Aorta (tissue), 5 donors: Measurements from ENCODE around the gene PKNOX2. TPM values are rescaled to one million over a fixed set of nuclear protein-coding genes. Genes with fewer than 3 reads are reported as not detected.
A peak's percentile ranks its signal among the peaks of the same experiment; 100 is the strongest.

Experiments
- ATAC-seq: fragments of 200-7000 bp; cut with Tn5 transposase; one replicate; pipeline ENCODE4 v1.9.1; 2022; ENCODE audit warnings: moderate library complexity; ENCODE audit not compliant: low FRiP score
- DNase-seq, 2 donors: peaks; one replicate each; pipeline ENCODE4 v3.0.0-alpha.2; 2020
- H3K27ac ChIP-seq, 2 donors: one replicate each; pipeline ENCODE4 v1.5.1; 2013; ENCODE audit warnings: low read length in 2 of 2, mild to moderate bottlenecking in 2 of 2, moderate library complexity in 2 of 2, control low read depth in 1 of 2, inconsistent platforms in 1 of 2, low read depth in 1 of 2
- H3K27me3 ChIP-seq, 2 donors: one replicate each; pipeline ENCODE4 v1.6.1; 2013; ENCODE audit warnings: control low read depth in 1 of 2, low read length in 1 of 2, mild to moderate bottlenecking in 1 of 2, moderate library complexity in 1 of 2; ENCODE audit not compliant: insufficient read depth in 2 of 2, control insufficient read depth in 1 of 2
- H3K36me3 ChIP-seq, 2 donors: one replicate each; pipeline ENCODE4 v1.6.1; 2013; ENCODE audit warnings: control low read depth in 1 of 2, low read length in 1 of 2, mild to moderate bottlenecking in 1 of 2; ENCODE audit not compliant: insufficient read depth in 2 of 2, control insufficient read depth in 1 of 2
- H3K4me1 ChIP-seq, 2 donors: one replicate each; pipeline ENCODE4 v1.6.1; 2013; ENCODE audit warnings: low read length in 2 of 2, control low read depth in 1 of 2, mild to moderate bottlenecking in 1 of 2, moderate library complexity in 1 of 2; ENCODE audit not compliant: insufficient read depth in 2 of 2, control insufficient read depth in 1 of 2
- H3K4me3 ChIP-seq, 2 donors: one replicate each; pipeline ENCODE4 v1.5.1; 2013; ENCODE audit warnings: low read length in 2 of 2, control low read depth in 1 of 2, mild to moderate bottlenecking in 1 of 2
- H3K9me3 ChIP-seq: one replicate; pipeline ENCODE4 v1.6.1; 2013; ENCODE audit warnings: mild to moderate bottlenecking, low read length; ENCODE audit not compliant: control insufficient read depth
- WGBS, 2 donors: extraction: QIAGEN DNeasy Blood & Tissue Kit; methylation state at CpG; one replicate each; pipeline ENCODE4 v1.1.7; 2013; 5-methylcytosine and 5-hydroxymethylcytosine counted together
- intact Hi-C, 2 donors: fragments of 100-400 bp; cut with DNase I; formaldehyde crosslinking; loops; one replicate each; pipeline versions ENCODE4 v1.14.2 to v1.15.0; 2022
- polyA plus RNA-seq, 2 donors: library from polyadenylated mRNA; stranded (reverse); fragments of 200-250 nt; gene quantifications; one replicate each; pipeline ENCODE4 v1.2.3, GENCODE V29; 2013
- total RNA-seq, 2 donors: library from RNA; stranded (reverse); fragmentation: NEBNext Ultra II Directional; extraction: Animal tissue kit (Norgen Biotek cat#: 25700); gene quantifications; one replicate each; pipeline ENCODE4 v1.2.1, GENCODE V29; 2021
- donor health status: healthy with polysubstance abuse.
- donor health status: Bipolar disorder and iron deficiency.
- donor health status: DM: no; HTN: no; CAD: no.
- donor health status: DM: no; HTN: no; CAD: no.
- donor health status: DM: yes; HTN: yes; CAD: no.

PKNOX2 gene
- total and polyA plus RNA-seq, 4 donors, result 1.8 to 19.8 (median 5.8) TPM

- WGBS, 2 donors, result 58 to 63% methylated on average over 6 of the region's 6 CpGs
- no peak overlapping the region for H3K4me3 ChIP-seq
- ATAC-seq (no peak), DNase-seq (no peak)
- no peaks in the 10 kb centered on the region for H3K27me3 ChIP-seq
- H3K4me1 ChIP-seq, result no peaks in the 10 kb centered on the region
- intact Hi-C loops, result no loop called here
- no peaks in the 10 kb centered on the region for H3K36me3 ChIP-seq
- H3K9me3 ChIP-seq, result peaks cover 1% of the 10 kb centered on the region
- no peak overlapping the region for H3K27ac ChIP-seq
Observed at GRCh38 chr11:125180413-125181305, 16.1 kb downstream of the PKNOX2 start.

DNA sequence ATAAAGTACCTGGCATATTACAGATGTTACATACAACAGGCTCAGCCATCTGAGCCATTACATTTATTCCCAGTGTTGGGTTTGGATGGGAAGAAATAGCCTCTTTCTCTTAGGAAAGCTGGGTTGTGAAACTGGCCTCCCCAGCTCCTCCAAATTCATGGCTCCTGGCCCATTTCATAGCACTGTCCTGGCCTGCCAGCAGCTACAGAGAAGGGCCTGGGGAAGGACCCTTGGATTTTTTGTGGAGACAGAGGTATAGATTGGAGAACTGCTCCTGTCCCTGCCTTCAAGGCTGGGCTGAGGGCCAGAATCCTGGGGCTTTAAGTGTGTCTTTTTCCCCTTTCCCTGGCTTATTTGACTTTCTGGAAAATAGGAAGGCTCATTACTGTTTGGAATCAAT lies 18.0 kb downstream of the PKNOX2 start:
- Histone ChIP-seq H3K4me1 (no peaks in the 10 kb centered on the region), H3K4me3 (no peak overlapping the region), H3K36me3 (no peaks in the 10 kb centered on the region), H3K27ac (no peak overlapping the region), H3K9me3 (peaks cover 3% of the 10 kb centered on the region), H3K27me3 (no peaks in the 10 kb centered on the region)
- DNase-seq (peak in 1 of 2 donors; percentile 58), ATAC-seq (peak; percentile 63)
- intact Hi-C loops, result no loop called here

- ATAC-seq, result no peak
- intact Hi-C loops, result no loop called here
- WGBS, 2 donors, result 94 to 100% methylated on average over 1 of the region's 1 CpG
- Histone ChIP-seq H3K9me3 (peaks cover 3% of the 10 kb centered on the region), H3K36me3 (no peaks in the 10 kb centered on the region), H3K27ac (no peak overlapping the region), H3K4me3 (no peak overlapping the region), H3K4me1 (no peaks in the 10 kb centered on the region), H3K27me3 (no peaks in the 10 kb centered on the region)
- no peak for DNase-seq
Observed at GRCh38 chr11:125183641-125184040, 19.1 kb downstream of the PKNOX2 start.

- H3K27ac ChIP-seq, result no peak overlapping the region
- H3K27me3 ChIP-seq, result no peaks in the 10 kb centered on the region
- H3K4me1 ChIP-seq, result no peaks in the 10 kb centered on the region
- H3K9me3 ChIP-seq, result peaks cover 3% of the 10 kb centered on the region
- no peak overlapping the region for H3K4me3 ChIP-seq
- H3K36me3 ChIP-seq, result no peaks in the 10 kb centered on the region
- DNase-seq (no peak), ATAC-seq (no peak)
- intact Hi-C loops, result no loop called here
Observed at GRCh38 chr11:125188021-125188420, 23.5 kb downstream of the PKNOX2 start.

DNA sequence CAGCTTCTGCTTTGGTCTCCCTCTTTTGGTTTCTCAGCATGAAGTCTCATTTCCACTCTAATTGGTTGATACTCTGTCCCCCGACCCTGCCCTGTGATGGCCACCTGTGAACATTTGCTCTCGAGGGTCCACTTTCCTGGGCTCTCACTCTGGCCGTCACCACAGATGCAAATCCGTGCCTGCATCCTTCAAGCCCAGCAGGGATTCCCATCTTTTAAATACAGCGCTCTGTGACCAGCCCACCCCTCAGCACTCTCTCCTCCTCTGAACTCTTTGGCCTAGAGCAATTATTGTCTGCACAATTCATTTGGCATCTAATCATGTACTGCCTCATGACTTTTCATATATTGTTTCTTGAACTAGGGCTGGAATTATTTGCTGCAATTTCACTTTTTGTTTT lies 26.0 kb downstream of the PKNOX2 start:
- intact Hi-C loops, result no loop called here
- peak in 1 of 2 donors; percentile 39 for DNase-seq
- 94 to 96% methylated on average over 5 of the region's 5 CpGs for WGBS, 2 donors
- H3K27ac ChIP-seq, result no peak overlapping the region
- H3K27me3 ChIP-seq, result no peaks in the 10 kb centered on the region
- ATAC-seq, result no peak
- no peaks in the 10 kb centered on the region for H3K4me1 ChIP-seq
- H3K9me3 ChIP-seq, result peaks cover 1% of the 10 kb centered on the region
- no peak overlapping the region for H3K4me3 ChIP-seq
- H3K36me3 ChIP-seq, result no peaks in the 10 kb centered on the region

DNA sequence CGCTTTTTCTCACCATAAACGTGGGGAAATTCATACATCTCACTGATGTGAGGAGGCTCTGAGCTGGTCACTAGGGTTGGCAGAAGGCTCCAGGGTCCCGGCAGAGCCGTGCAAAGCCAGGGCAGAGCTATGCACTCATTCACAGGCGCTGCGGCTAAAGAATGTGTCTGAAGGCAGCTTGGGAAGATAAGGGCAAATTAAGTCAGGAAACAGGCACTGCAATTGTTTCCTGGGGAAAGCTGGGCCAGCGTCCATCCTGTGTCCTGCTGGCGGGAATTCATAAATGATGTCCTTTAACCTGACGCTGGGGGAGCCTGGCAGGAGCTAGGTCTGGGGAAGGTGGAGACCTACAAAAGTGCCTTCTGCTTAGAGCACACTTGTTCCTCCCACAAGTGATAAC lies 27.6 kb downstream of the PKNOX2 start:
- ATAC-seq (no peak), DNase-seq (peak in 1 of 2 donors; percentile 63)
- intact Hi-C loops, result no loop called here
- Histone ChIP-seq H3K36me3 (no peaks in the 10 kb centered on the region), H3K27ac (no peak overlapping the region), H3K4me3 (no peak overlapping the region), H3K9me3 (no peaks in the 10 kb centered on the region), H3K27me3 (no peaks in the 10 kb centered on the region), H3K4me1 (no peaks in the 10 kb centered on the region)
- WGBS, 2 donors, result 1 to 6% methylated on average over 9 of the region's 9 CpGs

DNA sequence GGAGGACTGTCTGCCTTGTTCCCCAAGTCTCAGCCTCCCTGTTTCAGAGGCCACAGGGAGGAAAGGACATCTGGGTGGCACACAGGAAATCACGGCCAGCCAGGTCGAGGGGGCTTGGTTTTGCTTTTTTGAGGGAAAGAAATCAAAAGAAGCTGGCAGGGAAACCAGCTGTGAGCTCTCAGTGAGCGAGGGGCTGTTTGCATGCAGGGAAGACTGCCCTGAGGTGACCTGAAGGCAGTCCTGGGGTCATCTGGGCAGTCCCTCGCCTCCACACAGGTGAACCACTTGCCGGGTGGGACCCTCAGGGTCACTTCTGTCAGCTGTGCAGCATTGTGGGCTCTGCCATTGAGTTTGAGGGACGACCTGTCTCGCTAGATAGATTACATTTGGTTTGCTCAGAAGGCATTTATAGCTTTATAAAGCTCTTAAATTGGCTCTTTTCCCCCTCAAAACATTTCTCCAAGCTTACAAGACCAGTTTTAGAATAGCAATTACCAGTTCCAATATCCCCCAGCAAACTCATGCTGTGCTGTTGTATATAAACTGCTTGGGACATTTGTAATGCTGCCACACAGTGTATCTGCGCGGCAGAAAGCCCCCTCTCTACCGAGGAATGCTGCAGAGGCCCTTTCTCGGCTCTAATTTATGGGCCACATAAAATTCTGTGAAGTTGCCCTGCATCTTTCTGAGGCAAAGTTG lies 28.3 kb downstream of the PKNOX2 start:
- peak in 1 of 2 donors; percentile 52 for DNase-seq
- no peaks in the 10 kb centered on the region for H3K27me3 ChIP-seq
- no peak for ATAC-seq
- 74 to 80% methylated on average over 11 of the region's 11 CpGs for WGBS, 2 donors
- H3K27ac ChIP-seq, result no peak overlapping the region
- no peaks in the 10 kb centered on the region for H3K4me1 ChIP-seq
- no peaks in the 10 kb centered on the region for H3K9me3 ChIP-seq
- intact Hi-C loops, result no loop called here
- no peak overlapping the region for H3K4me3 ChIP-seq
- H3K36me3 ChIP-seq, result no peaks in the 10 kb centered on the region

- ATAC-seq (no peak), DNase-seq (no peak)
- Histone ChIP-seq H3K4me3 (no peak overlapping the region), H3K4me1 (no peaks in the 10 kb centered on the region), H3K9me3 (no peaks in the 10 kb centered on the region), H3K36me3 (no peaks in the 10 kb centered on the region), H3K27ac (no peak overlapping the region), H3K27me3 (no peaks in the 10 kb centered on the region)
- WGBS, 2 donors, result 94 to 95% methylated on average over 4 of the region's 4 CpGs
- intact Hi-C loops, result no loop called here
Observed at GRCh38 chr11:125193416-125193726, 28.8 kb downstream of the PKNOX2 start.

DNA sequence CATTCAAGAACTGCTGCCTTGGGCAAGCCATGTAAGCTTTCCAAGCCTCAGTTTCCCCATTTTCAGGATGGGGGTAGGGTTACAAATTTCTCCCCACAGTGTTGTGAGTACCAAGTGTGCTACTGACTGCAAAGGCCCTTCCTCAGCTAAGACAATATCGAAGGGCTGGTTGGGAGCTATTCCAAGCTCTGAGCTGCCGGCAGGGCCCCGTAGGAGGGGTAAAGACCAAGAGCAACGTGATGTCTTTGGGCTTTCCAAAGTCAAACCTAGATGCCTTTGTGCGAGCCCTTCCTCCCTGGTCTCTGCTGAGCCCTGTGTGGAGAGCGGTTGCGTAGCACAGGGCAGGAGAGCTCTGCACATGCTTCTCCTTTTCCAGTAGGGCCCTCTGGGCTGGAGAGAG lies 29.3 kb downstream of the PKNOX2 start:
- Histone ChIP-seq H3K36me3 (no peaks in the 10 kb centered on the region), H3K27ac (no peak overlapping the region), H3K27me3 (no peaks in the 10 kb centered on the region), H3K4me1 (no peaks in the 10 kb centered on the region), H3K9me3 (no peaks in the 10 kb centered on the region), H3K4me3 (no peak overlapping the region)
- WGBS, 2 donors, result 84 to 95% methylated on average over 7 of the region's 7 CpGs
- intact Hi-C loops, result no loop called here
- no peak for DNase-seq
- no peak for ATAC-seq
